ENCODE results near the gene ANKRD24.
"Not testable (repeated sequence)": the region's sequence is repeated elsewhere in the genome, so short reads cannot be mapped to it uniquely, and the experiment has no call there.

The ANKRD24 gene

GRCh38 chr19:4182084-4182810 lies at the start of gene ANKRD24, which contains the start of gene SIRT6:
TSS of gene ANKRD24 (plus strand) at chr19:4182689. CDS start at chr19:4186426, 3,737 bp downstream.
TSS of gene SIRT6 (minus strand) at chr19:4182563. CDS start at chr19:4182539, 24 bp downstream.
- peak; percentile 100 for DNase-seq (ENCODE audit: low spot score)

DNA sequence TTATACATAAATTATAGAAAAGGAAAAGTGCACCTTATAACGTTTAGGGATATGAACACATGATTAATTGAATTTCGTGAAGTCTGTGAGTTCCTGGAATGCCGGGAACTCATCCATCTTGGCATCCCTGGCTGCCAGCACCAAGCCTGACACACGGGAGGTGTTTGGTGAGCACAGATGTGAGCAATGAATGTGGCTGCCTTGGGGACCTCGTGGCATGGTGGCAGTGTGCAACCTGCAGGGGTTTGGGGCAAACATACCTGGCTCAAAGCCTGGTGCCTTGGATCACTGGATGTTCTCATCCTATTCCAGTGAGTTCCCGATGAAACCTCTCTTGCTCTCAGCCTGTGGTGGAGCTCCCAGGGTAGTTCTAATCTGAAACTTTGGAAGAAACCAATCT lies 48.1 kb upstream of the ANKRD24 start:
- DNase-seq (ENCODE audit: low spot score), result no peak

- DNase-seq (ENCODE audit: low spot score), result not testable (repeated sequence)
Measured at GRCh38 chr19:4135386-4135785, 47.1 kb upstream of the ANKRD24 start.

DNA sequence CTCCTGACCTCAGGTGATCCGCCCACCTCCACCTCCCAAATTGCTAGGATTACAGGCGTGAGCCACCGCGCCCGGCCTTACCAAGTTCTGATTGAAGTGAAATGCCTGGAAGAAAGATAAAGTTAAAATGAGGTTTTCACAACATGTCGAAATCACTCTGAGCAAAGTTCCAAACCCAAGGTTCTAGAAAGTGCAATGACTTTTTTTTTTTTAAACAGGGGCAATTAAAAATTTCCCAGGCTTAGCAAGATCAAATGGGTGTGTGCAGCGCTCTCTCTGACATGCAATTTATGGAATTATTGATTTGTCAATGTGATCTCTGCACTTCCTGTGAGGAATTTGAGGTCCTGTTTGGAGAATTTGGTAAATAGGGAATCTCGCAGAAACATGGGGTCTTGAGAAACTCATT lies 45.8 kb upstream of the ANKRD24 start:
- no peak for DNase-seq (ENCODE audit: low spot score)

DNA sequence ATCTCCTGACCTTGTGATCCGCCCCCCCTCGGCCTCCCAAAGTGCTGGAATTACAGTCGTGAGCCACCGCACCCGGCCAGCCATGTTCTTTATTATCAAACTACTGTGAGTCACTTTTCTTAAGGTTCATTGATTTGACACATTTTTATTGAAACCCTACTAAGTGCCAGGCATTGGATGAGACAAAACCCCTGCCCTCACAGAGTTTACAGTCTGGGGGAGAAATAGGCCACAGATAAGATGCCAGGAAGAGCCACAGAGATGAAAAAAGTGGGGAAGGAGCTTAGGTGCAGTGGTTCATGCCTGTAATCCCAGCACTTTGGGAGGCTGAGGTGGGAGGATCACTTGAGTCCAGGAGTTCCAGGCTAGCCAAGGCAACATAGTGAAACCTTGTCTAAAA lies 44.0 kb upstream of the ANKRD24 start:
- no peak for DNase-seq (ENCODE audit: low spot score)

DNA sequence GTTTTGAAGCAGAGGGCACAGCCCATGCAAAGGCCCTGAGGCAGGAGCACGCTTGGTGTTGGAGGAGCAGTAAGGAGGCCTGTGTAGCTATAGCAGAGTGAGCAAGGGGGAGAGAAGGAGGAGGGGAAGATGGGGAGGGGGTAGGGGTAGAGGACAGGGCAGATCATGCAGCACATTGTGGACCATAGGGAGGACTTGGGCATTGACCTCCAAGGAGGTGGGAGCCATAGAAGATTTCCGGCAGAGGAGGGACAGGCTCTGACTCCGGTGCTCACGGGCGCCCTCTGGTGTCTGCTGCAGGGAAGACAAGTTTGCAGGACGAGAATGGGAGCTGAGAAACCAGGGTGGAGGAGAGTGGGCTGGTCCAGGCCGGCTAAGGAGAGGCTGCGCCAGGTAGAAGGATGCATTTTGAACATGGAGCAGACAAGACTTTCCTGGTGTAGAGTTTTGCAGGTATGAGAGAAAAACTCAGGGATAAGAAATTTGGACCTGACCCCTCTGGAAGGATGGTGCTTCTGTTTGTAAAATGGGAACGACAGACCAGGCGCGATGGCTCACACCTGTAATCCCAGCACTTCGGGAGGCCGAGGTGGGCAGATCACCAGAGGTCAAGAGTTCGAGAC lies 42.8 kb upstream of the ANKRD24 start:
- peak; percentile 86 for DNase-seq (ENCODE audit: low spot score)

DNA sequence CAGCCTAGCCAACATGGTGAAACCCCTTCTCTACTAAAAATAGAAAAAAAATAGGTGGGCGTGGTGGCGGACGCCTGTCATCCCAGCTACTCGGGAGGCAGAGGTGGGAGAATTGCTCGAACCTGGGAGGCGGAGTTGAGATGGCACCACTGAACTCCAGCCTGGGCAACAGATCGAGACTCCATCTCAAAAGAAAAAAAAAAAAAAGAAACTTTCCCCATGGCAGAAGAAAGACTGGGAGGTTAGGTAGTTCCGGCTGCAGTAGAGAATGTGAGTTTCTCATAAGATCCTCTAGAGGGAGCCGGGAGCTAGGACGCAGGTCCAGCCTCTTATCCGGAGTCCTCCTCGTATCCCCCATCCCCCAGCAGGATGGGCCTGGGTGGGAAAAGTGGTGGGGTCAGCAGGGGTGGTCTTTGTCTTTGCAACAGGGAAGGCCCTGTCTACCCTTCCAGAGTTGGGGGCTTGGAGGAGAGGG lies 42.2 kb upstream of the ANKRD24 start:
- DNase-seq (ENCODE audit: low spot score), result peak; percentile 82

- DNase-seq (ENCODE audit: low spot score), result not testable (repeated sequence)
Measured at GRCh38 chr19:4142916-4143315, 39.6 kb upstream of the ANKRD24 start.

- DNase-seq (ENCODE audit: low spot score), result no peak
Measured at GRCh38 chr19:4144666-4145249, 37.7 kb upstream of the ANKRD24 start.

GRCh38 chr19:4149518-4150288 lies 32.8 kb upstream of the ANKRD24 start:
- DNase-seq (ENCODE audit: low spot score), result no peak

- DNase-seq (ENCODE audit: low spot score), result no peak
Measured at GRCh38 chr19:4151623-4152022, 30.9 kb upstream of the ANKRD24 start.

DNA sequence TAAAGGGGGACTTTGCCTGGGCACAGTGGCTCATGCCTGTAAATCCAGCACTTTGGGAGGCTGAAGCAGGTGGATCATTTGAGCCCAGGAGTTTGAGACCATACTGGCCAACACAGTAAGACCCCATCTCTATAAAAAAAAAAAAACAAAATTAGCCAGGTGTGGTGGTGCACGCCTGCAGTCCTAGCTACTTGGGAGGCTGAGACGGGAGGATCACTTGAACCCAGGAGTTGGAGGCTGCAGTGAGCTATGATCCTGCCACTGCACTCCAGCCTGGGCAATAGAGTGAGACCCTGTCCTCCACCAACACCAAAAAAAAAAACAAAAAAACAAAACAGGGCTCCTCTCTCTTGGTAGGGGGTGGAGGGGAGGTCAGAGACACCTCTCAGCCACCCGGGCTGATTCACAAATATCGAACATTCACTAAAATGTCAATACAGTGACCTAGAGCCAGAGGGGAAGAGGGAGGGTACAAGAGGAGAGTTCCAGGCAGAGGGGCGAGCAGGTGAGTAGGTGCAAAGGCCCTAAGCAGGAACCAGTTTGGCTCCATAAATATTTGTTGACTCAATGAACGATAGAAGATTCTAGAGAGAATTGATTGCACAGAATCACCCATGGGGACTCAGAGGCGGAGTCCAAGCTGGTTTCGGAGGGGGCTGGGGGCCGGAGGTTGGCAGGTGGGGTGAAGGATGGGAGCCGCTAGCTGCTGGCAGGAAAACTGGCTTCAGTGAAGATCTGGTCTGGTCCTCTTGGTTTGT lies 30.1 kb upstream of the ANKRD24 start:
- no peak for DNase-seq (ENCODE audit: low spot score)

- DNase-seq (ENCODE audit: low spot score), result no peak
Measured at GRCh38 chr19:4154571-4155312, 27.7 kb upstream of the ANKRD24 start.

DNA sequence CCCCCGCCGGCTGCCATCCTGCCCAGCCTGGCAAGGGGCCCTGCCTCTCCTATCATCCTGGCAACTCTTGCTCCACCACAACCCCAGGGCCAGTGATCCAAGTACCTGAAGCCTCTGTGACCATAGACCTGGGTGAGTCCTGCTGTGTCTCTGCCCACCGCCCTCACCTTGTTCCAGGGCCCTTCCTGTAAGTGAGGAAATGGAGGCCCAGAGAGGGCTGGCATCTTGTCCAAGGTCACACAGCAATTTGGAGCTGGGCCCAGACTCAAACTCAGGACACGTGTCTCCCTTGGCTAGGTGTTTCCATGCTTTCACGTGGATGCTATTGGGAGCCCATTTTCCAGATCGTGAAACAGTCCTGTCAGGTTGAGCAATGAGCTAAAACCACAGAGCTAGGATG lies 25.3 kb upstream of the ANKRD24 start:
- DNase-seq (ENCODE audit: low spot score), result no peak

DNA sequence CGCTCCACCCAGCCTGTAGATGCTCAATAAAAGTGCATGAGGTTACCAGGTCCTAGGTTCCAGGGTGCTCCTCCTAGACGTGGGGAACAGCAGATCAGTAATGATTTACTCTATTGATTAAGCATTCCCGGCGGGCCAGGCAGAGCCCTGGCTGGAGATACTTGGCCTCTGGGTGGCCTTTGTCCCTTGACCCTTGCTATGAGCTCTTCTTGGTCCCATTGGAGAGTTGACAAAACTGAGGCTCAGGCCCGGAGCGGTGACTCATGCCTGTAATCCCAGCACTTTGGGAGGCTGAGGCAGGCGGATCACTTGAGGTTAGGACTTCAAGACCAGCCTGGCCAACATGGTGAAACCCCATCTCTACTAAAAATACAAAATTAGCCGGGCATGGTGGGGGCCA lies 24.5 kb upstream of the ANKRD24 start:
- DNase-seq (ENCODE audit: low spot score), result not testable (repeated sequence)

- DNase-seq (ENCODE audit: low spot score), result no peak
Measured at GRCh38 chr19:4161415-4162077, 20.9 kb upstream of the ANKRD24 start.

DNA sequence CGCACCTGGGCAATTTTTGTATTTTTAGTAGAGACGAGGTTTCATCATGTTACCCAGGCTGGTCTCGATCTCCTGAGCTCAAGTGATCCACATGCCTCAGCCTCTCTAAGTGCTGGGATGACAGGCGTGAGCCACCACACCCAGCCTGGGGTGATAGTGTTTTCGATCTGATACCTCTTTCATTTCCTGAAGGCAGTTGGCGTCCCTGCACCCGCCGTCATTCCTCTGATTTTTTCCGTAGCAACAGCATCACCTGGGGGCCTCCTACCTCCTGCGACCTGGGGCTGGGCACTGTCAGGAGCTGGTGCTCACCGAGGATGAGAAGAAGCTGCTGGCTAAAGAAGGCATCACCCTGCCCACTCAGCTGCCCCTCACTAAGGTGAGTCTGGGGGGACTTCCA lies 18.2 kb upstream of the ANKRD24 start:
- no peak for DNase-seq (ENCODE audit: low spot score)

- DNase-seq (ENCODE audit: low spot score), result no peak
Measured at GRCh38 chr19:4171676-4172075, 10.8 kb upstream of the ANKRD24 start.

GRCh38 chr19:4172861-4173473 lies 9.5 kb upstream of the ANKRD24 start:
- DNase-seq (ENCODE audit: low spot score), result peak; percentile 48

Data from germinal center (tissue), 1 donor.